ENCODE measurements around the gene MMS19. TPM values are rescaled to one million over a fixed set of nuclear protein-coding genes. Genes with fewer than 3 reads are reported as not detected.

The MMS19 gene
- total RNA-seq, 4 donors from 2014 or later: 111 to 238 (median 118) TPM

DNA sequence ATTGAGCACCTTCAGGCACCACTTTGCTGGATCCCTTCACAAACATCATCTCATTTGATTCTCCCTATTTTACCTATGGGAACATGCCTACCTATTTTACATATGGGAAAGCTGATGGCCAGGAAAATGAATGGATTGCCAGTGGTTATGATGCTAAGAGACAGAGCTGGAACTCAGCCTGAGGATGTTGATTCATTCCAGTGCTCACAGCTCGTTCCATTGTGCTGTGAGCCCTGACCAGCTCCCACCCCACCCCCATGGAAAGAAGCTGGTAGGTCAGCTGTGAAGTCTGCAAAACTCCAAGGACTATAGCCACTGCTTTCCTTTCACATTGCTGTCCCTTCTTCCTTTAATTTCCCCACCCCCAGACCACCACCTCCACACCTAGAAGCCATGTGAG is 10.1 kb upstream of the MMS19 start:
- H3K9me3 ChIP-seq: no peaks in the 10 kb centered on the region
- no peak for TF ChIP-seq POLR2AphosphoS5 (IDR thresholded peaks at IDR 0.05)
- no peaks in the 10 kb centered on the region for H3K36me3 ChIP-seq

DNA sequence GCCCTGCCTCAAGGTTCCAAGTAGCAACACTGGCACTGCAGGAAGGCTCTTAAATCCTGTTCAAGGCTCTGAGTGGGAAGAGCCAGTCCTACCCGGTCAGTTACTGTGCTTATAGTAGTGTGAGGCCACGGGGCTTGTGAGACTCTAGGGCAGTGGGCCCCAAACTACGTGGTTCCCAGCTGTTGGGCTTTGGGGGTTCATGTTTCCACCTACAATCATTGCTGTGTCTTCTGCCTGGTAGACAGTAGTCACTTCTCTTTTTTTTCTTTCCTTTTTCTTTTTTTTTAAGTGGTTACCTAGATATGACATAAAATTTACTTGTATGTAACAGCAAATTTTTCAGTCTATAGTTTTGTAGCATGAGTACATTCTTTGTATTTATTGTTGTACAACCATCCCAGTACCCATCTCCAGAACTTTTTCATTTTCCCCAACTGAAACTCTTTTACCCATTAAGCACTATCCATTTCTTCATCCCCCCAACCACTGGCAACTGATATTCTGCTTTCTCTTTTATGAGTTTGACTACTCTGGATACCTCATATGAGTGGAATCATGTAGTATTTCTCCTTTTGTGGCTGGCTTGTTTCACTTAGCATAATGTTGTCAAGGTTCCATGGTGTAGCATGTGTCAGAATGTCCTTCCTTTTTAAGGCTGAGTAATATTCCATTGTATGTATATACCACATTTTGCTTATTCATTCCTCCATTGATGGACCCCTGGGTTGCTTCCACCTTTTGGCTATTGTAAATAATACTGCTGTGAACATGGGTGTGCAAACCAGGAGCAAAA is 8.2 kb upstream of the MMS19 start:
- H3K27me3 ChIP-seq: no peaks in the 10 kb centered on the region
- no peaks in the 10 kb centered on the region for H3K36me3 ChIP-seq
- 76% methylated on average over 3 of the region's 3 CpGs for WGBS
- no peak overlapping the region for H3K4me3 ChIP-seq
- no peaks in the 10 kb centered on the region for H3K9me3 ChIP-seq
- no peak for DNase-seq (ENCODE audit: low spot score in 2 of 2)
- H3K27ac ChIP-seq: no peak overlapping the region
- TF ChIP-seq POLR2A (IDR thresholded peaks at IDR 0.05) (no peak), EP300 (IDR thresholded peaks at IDR 0.05) (no peak), POLR2AphosphoS5 (IDR thresholded peaks at IDR 0.05) (no peak)
- TF ChIP-seq, protein P1, sequence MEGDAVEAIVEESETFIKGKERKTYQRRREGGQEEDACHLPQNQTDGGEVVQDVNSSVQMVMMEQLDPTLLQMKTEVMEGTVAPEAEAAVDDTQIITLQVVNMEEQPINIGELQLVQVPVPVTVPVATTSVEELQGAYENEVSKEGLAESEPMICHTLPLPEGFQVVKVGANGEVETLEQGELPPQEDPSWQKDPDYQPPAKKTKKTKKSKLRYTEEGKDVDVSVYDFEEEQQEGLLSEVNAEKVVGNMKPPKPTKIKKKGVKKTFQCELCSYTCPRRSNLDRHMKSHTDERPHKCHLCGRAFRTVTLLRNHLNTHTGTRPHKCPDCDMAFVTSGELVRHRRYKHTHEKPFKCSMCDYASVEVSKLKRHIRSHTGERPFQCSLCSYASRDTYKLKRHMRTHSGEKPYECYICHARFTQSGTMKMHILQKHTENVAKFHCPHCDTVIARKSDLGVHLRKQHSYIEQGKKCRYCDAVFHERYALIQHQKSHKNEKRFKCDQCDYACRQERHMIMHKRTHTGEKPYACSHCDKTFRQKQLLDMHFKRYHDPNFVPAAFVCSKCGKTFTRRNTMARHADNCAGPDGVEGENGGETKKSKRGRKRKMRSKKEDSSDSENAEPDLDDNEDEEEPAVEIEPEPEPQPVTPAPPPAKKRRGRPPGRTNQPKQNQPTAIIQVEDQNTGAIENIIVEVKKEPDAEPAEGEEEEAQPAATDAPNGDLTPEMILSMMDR (IDR thresholded peaks at IDR 0.05): no peak
- H3K4me1 ChIP-seq: peaks cover 12% of the 10 kb centered on the region

More for the DNA sequence above, 10.1 kb upstream of the MMS19 start:
- Histone ChIP-seq H3K27ac (no peak overlapping the region), H3K4me1 (peaks cover 14% of the 10 kb centered on the region), H3K4me3 (no peak overlapping the region), H3K27me3 (no peaks in the 10 kb centered on the region)
- DNase-seq (ENCODE audit: low spot score in 2 of 2): no peak
- 27% methylated on average over 1 of the region's 1 CpG for WGBS

DNA sequence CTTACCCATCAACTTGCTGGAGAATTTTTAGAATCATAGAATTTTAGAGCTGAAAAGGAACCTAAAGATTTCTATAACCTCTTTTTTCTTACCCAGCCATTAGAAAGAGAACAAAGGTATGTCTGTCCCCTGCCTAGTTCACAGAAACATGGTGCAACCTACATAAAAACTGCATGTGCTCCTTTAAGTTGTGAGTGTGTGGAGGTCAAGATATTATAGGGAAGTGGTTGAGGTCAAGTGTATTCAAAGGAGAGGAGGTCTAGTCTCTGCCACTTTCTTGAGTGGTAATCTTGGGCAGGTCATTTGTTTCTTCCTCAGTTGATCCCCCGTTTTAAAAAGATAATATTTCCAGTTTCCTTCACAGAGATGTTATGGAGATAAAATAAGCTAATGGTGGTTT is 6.9 kb upstream of the MMS19 start:
- H3K4me1 ChIP-seq: peaks cover 22% of the 10 kb centered on the region
- H3K27me3 ChIP-seq: no peaks in the 10 kb centered on the region
- 90% methylated on average over 1 of the region's 1 CpG for WGBS
- no peaks in the 10 kb centered on the region for H3K36me3 ChIP-seq
- H3K4me3 ChIP-seq: no peak overlapping the region
- TF ChIP-seq, protein P1 (IDR thresholded peaks at IDR 0.05): no peak
- TF ChIP-seq EP300 (IDR thresholded peaks at IDR 0.05): no peak
- no peak for TF ChIP-seq POLR2AphosphoS5 (IDR thresholded peaks at IDR 0.05)
- TF ChIP-seq POLR2A (IDR thresholded peaks at IDR 0.05): no peak
- no peak for DNase-seq (ENCODE audit: low spot score in 2 of 2)
- no peak overlapping the region for H3K27ac ChIP-seq
- no peaks in the 10 kb centered on the region for H3K9me3 ChIP-seq

DNA sequence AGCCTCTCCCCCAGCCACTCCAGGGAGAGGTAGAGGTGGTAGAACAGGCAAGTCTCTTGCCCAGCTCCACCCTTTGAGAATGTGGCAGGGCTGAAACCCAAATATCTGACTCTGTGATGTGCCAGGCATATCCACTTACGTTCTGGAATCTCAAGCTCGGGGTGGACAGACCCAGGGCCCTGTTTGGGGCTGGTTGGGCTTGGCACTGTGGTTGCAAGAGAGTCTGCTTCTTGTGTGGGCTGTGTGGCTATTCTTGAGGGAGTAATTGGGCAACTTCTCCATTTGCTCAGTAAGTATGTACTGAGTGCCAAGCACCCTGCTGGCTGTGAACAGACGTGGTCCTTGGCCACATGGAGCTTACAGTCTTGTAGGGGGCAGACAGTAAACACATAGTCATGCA is 5.2 kb upstream of the MMS19 start:
- no peak for TF ChIP-seq POLR2A (IDR thresholded peaks at IDR 0.05)
- TF ChIP-seq POLR2AphosphoS5 (IDR thresholded peaks at IDR 0.05): no peak
- TF ChIP-seq, protein P1 (IDR thresholded peaks at IDR 0.05): no peak
- TF ChIP-seq EP300 (IDR thresholded peaks at IDR 0.05): no peak
- DNase-seq (ENCODE audit: low spot score in 2 of 2): no peak
- WGBS: 43% methylated on average over 3 of the region's 3 CpGs

DNA sequence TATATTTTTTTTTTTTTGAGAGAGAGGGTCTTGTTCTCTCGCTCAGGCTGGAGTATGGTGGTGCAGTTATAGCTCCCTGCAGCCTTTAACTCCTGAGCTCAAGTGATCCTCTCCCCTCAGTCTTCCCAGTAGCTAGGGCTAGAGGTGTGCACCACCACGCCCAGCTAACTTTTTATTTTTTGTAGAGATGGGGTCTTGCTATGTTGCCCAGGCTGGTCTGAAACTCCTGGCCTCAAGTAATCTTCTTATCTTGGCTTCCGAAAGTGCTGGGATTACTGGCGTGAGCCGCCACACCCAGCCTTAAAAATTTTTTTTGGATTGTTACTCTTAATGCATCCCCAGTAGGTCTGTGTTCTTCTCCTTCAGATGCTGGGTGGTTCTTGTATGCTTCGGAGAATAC is 4.7 kb upstream of the MMS19 start:
- WGBS: 77% methylated on average over 6 of the region's 6 CpGs

More for the DNA sequence above, 5.2 kb upstream of the MMS19 start:
- Histone ChIP-seq H3K9me3 (no peaks in the 10 kb centered on the region), H3K27me3 (no peaks in the 10 kb centered on the region), H3K4me3 (no peak overlapping the region), H3K4me1 (peaks cover 24% of the 10 kb centered on the region), H3K36me3 (no peaks in the 10 kb centered on the region), H3K27ac (no peak overlapping the region)

More for the DNA sequence above, 4.7 kb upstream of the MMS19 start:
- DNase-seq (ENCODE audit: low spot score in 2 of 2): no peak
- no peak overlapping the region for H3K4me3 ChIP-seq
- no peaks in the 10 kb centered on the region for H3K27me3 ChIP-seq
- H3K27ac ChIP-seq: no peak overlapping the region
- peaks cover 23% of the 10 kb centered on the region for H3K4me1 ChIP-seq
- TF ChIP-seq POLR2A (IDR thresholded peaks at IDR 0.05) (no peak), POLR2AphosphoS5 (IDR thresholded peaks at IDR 0.05) (no peak), EP300 (IDR thresholded peaks at IDR 0.05) (no peak)
- TF ChIP-seq, protein P1 (IDR thresholded peaks at IDR 0.05): no peak
- H3K36me3 ChIP-seq: no peaks in the 10 kb centered on the region
- no peaks in the 10 kb centered on the region for H3K9me3 ChIP-seq
